Neural cell (in vitro differentiated cells): Measurements from ENCODE around the gene JRKL. TPM values are rescaled to one million over a fixed set of nuclear protein-coding genes. Genes with fewer than 3 reads are reported as not detected.

Experiments
- H2AFZ ChIP-seq: fragments of 200-600, 300-800 bp; sonication (generic), shearing (Covaris generic); 2 replicates; pipeline ENCODE4 v1.6.0; 2014; ENCODE audit warnings: low read depth, mild to moderate bottlenecking, antibody characterized with exemption, low read length, moderate library complexity
- H3F3A ChIP-seq: fragments of 200-600 bp; shearing (Covaris generic); 2 replicates; pipeline ENCODE4 v1.6.1; 2016; ENCODE audit warnings: mild to moderate bottlenecking, moderate library complexity, mixed read lengths, antibody characterized with exemption, low read length; ENCODE audit not compliant: insufficient read depth, poor library complexity, severe bottlenecking
- H3K27ac ChIP-seq: fragments of 200-600, 300-800 bp; sonication (generic), shearing (Covaris generic); 2 replicates; pipeline ENCODE4 v1.5.1; 2014; ENCODE audit warnings: mild to moderate bottlenecking, low read length, moderate library complexity
- H3K27me3 ChIP-seq: fragments of 300-800, 200-600 bp; sonication (generic), shearing (Covaris generic); 2 replicates; pipeline ENCODE4 v1.6.0; 2014; ENCODE audit warnings: mild to moderate bottlenecking, low read depth, low read length, moderate library complexity; ENCODE audit not compliant: insufficient read depth
- H3K36me3 ChIP-seq: fragments of 300-800, 200-600 bp; sonication (generic), shearing (Covaris generic); 2 replicates; pipeline ENCODE4 v1.5.1; 2014; ENCODE audit warnings: mild to moderate bottlenecking, antibody characterized with exemption, low read length, moderate library complexity; ENCODE audit not compliant: insufficient read depth
- H3K4me2 ChIP-seq: fragments of 300-800, 200-600 bp; sonication (generic), shearing (Covaris generic); 2 replicates; pipeline ENCODE4 v1.6.0; 2014; ENCODE audit warnings: mild to moderate bottlenecking, low read length
- H3K4me3 ChIP-seq: fragments of 300-800, 200-600 bp; sonication (generic), shearing (Covaris generic); 2 replicates; pipeline ENCODE4 v1.5.1; 2014; ENCODE audit warnings: mild to moderate bottlenecking, low read length, moderate library complexity
- H3K79me2 ChIP-seq: fragments of 200-600 bp; shearing (Covaris generic); replicated peaks from 2 replicates; pipeline ENCODE4 v1.6.0; 2014; ENCODE audit warnings: mild to moderate bottlenecking, low read length, moderate library complexity; ENCODE audit not compliant: insufficient read depth
- H3K9ac ChIP-seq: fragments of 300-800, 200-600 bp; sonication (generic), shearing (Covaris generic); 2 replicates; pipeline ENCODE4 v1.6.1; 2016; ENCODE audit warnings: mild to moderate bottlenecking, low read length, mixed read lengths
- H3K9me2 ChIP-seq: fragments of 200-600 bp; shearing (Covaris generic); 2 replicates; pipeline ENCODE4 v1.6.1; 2016; ENCODE audit warnings: mild to moderate bottlenecking, low read length, mixed read lengths; ENCODE audit not compliant: insufficient read depth
- H3K9me3 ChIP-seq: fragments of 200-600, 300-800 bp; sonication (generic), shearing (Covaris generic); 2 replicates; pipeline ENCODE4 v1.6.1; 2016; ENCODE audit warnings: mild to moderate bottlenecking, mixed run types, low read length, moderate library complexity, mixed read lengths
- H4K20me1 ChIP-seq: fragments of 200-600 bp; shearing (Covaris generic); 2 replicates; pipeline ENCODE4 v1.6.1; 2016; ENCODE audit warnings: mild to moderate bottlenecking, mixed run types; ENCODE audit not compliant: insufficient read depth
- EZH2 ChIP-seq: fragments of 200-600, 300-800 bp; shearing (Covaris generic), sonication (generic); IDR thresholded peaks from 2 replicates; pipeline ENCODE4 v1.6.1; 2014; ENCODE audit warnings: antibody characterized with exemption, low read length, borderline replicate concordance, mild to moderate bottlenecking; ENCODE audit not compliant: insufficient read depth, poor library complexity, severe bottlenecking
- SMC3 ChIP-seq: fragments of 450-650 bp; conservative IDR thresholded peaks from 2 replicates; pipeline ENCODE4 v1.6.1; 2014; ENCODE audit warnings: antibody characterized with exemption, mild to moderate bottlenecking, moderate library complexity; ENCODE audit not compliant: poor library complexity
- TAF1 ChIP-seq: IDR thresholded peaks from 2 replicates; pipeline ENCODE4 v1.6.1; 2012; ENCODE audit warnings: low read depth
- polyA plus RNA-seq: library from polyadenylated mRNA; depleted of rRNA; stranded (reverse); fragments of >200 nt; gene quantifications from 2 replicates; pipeline ENCODE4 v1.2.3, GENCODE V29; 2014
- TF ChIP-seq, protein P1 (sequence below): fragments of 450-650 bp; IDR thresholded peaks from 2 replicates; pipeline ENCODE4 v1.5.1; 2014; ENCODE audit warnings: antibody characterized with exemption, mild to moderate bottlenecking, moderate library complexity; ENCODE audit not compliant: poor library complexity, severe bottlenecking
- TF ChIP-seq, protein P2 (sequence below): IDR thresholded peaks from 2 replicates; pipeline ENCODE4 v1.6.1; 2012; ENCODE audit warnings: borderline replicate concordance

Gene JRKL
- polyA plus RNA-seq, 1 donor from 2014 or later = 3.1 TPM

DNA sequence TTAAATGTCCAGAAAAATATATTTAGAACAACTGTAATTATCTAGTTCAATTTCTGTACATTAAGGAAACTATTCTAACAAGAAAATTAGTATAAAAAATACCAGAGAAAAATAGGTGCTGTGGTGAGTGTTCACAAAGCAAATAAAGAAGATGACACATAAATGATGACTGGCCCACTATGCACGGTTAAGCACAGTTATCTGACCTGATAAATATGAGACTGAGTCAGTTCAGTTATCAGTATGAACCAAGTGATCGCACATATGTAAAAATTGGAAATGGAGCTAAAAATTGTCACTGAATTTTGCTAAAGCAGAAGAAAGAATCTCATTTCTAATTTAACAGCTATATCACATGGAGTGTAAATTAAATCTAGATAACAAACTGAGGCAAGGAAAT, 28.0 kb upstream of the JRKL start:
- no peak overlapping the region for H3K4me2 ChIP-seq
- no peaks in the 10 kb centered on the region for H3K27me3 ChIP-seq
- TF ChIP-seq SMC3 = no peak
- TF ChIP-seq, protein P1, sequence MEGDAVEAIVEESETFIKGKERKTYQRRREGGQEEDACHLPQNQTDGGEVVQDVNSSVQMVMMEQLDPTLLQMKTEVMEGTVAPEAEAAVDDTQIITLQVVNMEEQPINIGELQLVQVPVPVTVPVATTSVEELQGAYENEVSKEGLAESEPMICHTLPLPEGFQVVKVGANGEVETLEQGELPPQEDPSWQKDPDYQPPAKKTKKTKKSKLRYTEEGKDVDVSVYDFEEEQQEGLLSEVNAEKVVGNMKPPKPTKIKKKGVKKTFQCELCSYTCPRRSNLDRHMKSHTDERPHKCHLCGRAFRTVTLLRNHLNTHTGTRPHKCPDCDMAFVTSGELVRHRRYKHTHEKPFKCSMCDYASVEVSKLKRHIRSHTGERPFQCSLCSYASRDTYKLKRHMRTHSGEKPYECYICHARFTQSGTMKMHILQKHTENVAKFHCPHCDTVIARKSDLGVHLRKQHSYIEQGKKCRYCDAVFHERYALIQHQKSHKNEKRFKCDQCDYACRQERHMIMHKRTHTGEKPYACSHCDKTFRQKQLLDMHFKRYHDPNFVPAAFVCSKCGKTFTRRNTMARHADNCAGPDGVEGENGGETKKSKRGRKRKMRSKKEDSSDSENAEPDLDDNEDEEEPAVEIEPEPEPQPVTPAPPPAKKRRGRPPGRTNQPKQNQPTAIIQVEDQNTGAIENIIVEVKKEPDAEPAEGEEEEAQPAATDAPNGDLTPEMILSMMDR = no peak
- TF ChIP-seq, protein P2, sequence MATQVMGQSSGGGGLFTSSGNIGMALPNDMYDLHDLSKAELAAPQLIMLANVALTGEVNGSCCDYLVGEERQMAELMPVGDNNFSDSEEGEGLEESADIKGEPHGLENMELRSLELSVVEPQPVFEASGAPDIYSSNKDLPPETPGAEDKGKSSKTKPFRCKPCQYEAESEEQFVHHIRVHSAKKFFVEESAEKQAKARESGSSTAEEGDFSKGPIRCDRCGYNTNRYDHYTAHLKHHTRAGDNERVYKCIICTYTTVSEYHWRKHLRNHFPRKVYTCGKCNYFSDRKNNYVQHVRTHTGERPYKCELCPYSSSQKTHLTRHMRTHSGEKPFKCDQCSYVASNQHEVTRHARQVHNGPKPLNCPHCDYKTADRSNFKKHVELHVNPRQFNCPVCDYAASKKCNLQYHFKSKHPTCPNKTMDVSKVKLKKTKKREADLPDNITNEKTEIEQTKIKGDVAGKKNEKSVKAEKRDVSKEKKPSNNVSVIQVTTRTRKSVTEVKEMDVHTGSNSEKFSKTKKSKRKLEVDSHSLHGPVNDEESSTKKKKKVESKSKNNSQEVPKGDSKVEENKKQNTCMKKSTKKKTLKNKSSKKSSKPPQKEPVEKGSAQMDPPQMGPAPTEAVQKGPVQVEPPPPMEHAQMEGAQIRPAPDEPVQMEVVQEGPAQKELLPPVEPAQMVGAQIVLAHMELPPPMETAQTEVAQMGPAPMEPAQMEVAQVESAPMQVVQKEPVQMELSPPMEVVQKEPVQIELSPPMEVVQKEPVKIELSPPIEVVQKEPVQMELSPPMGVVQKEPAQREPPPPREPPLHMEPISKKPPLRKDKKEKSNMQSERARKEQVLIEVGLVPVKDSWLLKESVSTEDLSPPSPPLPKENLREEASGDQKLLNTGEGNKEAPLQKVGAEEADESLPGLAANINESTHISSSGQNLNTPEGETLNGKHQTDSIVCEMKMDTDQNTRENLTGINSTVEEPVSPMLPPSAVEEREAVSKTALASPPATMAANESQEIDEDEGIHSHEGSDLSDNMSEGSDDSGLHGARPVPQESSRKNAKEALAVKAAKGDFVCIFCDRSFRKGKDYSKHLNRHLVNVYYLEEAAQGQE = no peak
- no peak for TF ChIP-seq TAF1
- H3K9me3 ChIP-seq = no peaks in the 10 kb centered on the region
- no peaks in the 10 kb centered on the region for H3F3A ChIP-seq
- no peaks in the 10 kb centered on the region for H4K20me1 ChIP-seq
- peaks cover 15% of the 10 kb centered on the region for H3K36me3 ChIP-seq
- no peak overlapping the region for H3K27ac ChIP-seq
- no peaks in the 10 kb centered on the region for H3K9me2 ChIP-seq
- no peak overlapping the region for H2AFZ ChIP-seq
- no peak overlapping the region for H3K9ac ChIP-seq
- H3K79me2 ChIP-seq = no peaks in the 10 kb centered on the region
- H3K4me3 ChIP-seq = no peak overlapping the region

DNA sequence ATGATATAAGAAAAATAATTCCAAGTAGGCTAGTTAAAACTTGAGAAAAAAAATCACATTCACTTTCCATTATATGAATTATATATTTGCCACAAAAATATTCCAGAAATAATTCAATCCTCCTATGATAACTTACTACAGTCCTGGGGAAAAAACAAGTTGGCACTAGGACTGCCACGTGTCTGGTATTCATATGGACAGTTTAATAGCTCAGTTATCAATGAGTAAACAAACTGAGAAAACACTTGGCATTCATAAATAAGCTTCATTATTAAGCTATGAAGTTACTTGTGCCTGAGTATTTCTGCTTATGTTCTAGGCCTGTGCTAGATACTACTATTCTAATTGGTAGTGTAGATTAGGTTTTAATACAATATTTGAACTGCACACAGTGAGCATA, 24.3 kb upstream of the JRKL start:
- no peaks in the 10 kb centered on the region for H3K9me3 ChIP-seq
- no peaks in the 10 kb centered on the region for H3K9me2 ChIP-seq
- no peak for TF ChIP-seq SMC3
- TF ChIP-seq EZH2 = no peak
- TF ChIP-seq TAF1 = no peak
- TF ChIP-seq, protein P2 = no peak
- TF ChIP-seq, protein P1 = no peak
- H3K36me3 ChIP-seq = peaks cover 13% of the 10 kb centered on the region
- H3K79me2 ChIP-seq = no peaks in the 10 kb centered on the region
- H2AFZ ChIP-seq = no peak overlapping the region
- no peaks in the 10 kb centered on the region for H3F3A ChIP-seq
- no peaks in the 10 kb centered on the region for H3K27me3 ChIP-seq
- H3K4me2 ChIP-seq = no peak overlapping the region
- H3K27ac ChIP-seq = no peak overlapping the region
- H3K9ac ChIP-seq = no peak overlapping the region
- H4K20me1 ChIP-seq = no peaks in the 10 kb centered on the region
- no peak overlapping the region for H3K4me3 ChIP-seq
